Breast epithelium (tissue), 4 donors: ENCODE measurements around the gene UBAP1. TPM values are rescaled to one million over a fixed set of nuclear protein-coding genes. Genes with fewer than 3 reads are reported as not detected.

Source experiments
- DNase-seq, 2 donors: peaks; one replicate each; pipeline ENCODE4 v3.0.0-alpha.2; 2019; ENCODE audit warnings: low spot score in 2 of 2
- H3K27ac ChIP-seq, 2 donors: fragments of 200-600 bp; sonication (generic) in 1 of 2; one replicate each; pipeline ENCODE4 v1.5.1; 2016 to 2019; ENCODE audit warnings: mild to moderate bottlenecking in 1 of 2
- H3K27me3 ChIP-seq, 2 donors: fragments of 200-600 bp; sonication (generic) in 1 of 2; one replicate each; pipeline versions ENCODE4 v1.5.1 to v1.6.0; 2017 to 2019; ENCODE audit warnings: control low read depth in 1 of 2, mild to moderate bottlenecking in 1 of 2
- H3K36me3 ChIP-seq: fragments of 200-600 bp; one replicate; pipeline ENCODE4 v1.5.1; 2019
- H3K4me1 ChIP-seq, 2 donors: fragments of 200-600 bp; sonication (generic); one replicate each; pipeline ENCODE4 v1.5.1; 2016 to 2019; ENCODE audit warnings: control low read depth in 1 of 2
- H3K4me3 ChIP-seq, 3 donors: fragments of 200-600 bp; sonication (generic); 1 replicate in 2 of 3; 2 replicates in 1 of 3; pipeline ENCODE4 v1.5.1; 2016 to 2019; ENCODE audit warnings: mild to moderate bottlenecking in 3 of 3, moderate library complexity in 2 of 3
- H3K9me3 ChIP-seq, 2 donors: fragments of 200-600 bp; sonication (generic) in 1 of 2; one replicate each; pipeline ENCODE4 v1.5.1; 2016 to 2019; ENCODE audit warnings: control low read depth in 1 of 2
- POLR2A ChIP-seq: fragments of 450-650 bp; IDR thresholded peaks from one replicate; pipeline ENCODE4 v1.6.1; 2016; ENCODE audit warnings: antibody characterized with exemption, mild to moderate bottlenecking, moderate library complexity
- POLR2AphosphoS5 ChIP-seq, 3 donors: sonication (generic); formaldehyde crosslinking; IDR thresholded peaks; one replicate each; pipeline ENCODE4 v1.6.1; 2017; ENCODE audit warnings: antibody characterized with exemption in 3 of 3
- intact Hi-C: fragments of 100-400 bp; cut with DNase I; formaldehyde crosslinking; loops from one replicate; pipeline ENCODE4 v1.15.1; 2023; ENCODE audit warnings: low total_unique reads
- total RNA-seq, 3 donors: library from RNA; depleted of rRNA; stranded (reverse); fragments of >200 nt; gene quantifications; one replicate each; pipeline ENCODE4 v1.1.0, GENCODE V29; 2016
- TF ChIP-seq, protein P1 (sequence below), 3 donors: fragments of 450-650 bp; IDR thresholded peaks; one replicate each; pipeline ENCODE4 v1.5.1; 2016 to 2017; ENCODE audit warnings: antibody characterized with exemption in 3 of 3, mild to moderate bottlenecking in 3 of 3, moderate library complexity in 3 of 3

UBAP1 gene
- total RNA-seq, 3 donors from 2014 or later: 49.5 to 56.5 (median 51.4) TPM

DNA sequence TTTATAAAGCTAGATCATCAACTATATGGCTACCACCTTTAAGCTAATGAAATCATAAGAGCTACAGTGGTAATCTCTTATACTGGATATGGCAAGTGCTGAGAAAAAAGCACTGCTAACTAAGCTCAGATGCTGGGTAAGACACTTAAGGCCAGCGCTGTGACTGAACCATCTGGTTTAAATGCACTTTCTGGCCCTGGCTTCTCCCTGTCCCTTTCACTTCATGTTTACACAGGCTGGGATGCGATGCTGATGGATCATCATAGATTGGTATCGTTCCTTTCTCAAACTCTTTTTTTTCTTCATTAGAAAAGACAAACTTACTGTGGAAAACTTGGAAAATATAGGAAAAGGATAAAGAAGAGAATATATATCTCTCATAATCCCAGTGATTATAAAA, 97.9 kb downstream of the UBAP1 start:
- H3K4me1 ChIP-seq: no peaks in the 10 kb centered on the region
- no peak overlapping the region for H3K27ac ChIP-seq
- H3K4me3 ChIP-seq: no peak overlapping the region
- no peaks in the 10 kb centered on the region for H3K36me3 ChIP-seq
- H3K27me3 ChIP-seq: no peaks in the 10 kb centered on the region
- TF ChIP-seq POLR2AphosphoS5 (IDR thresholded peaks at IDR 0.05) (no peak), POLR2A (no peak)
- TF ChIP-seq, protein P1, sequence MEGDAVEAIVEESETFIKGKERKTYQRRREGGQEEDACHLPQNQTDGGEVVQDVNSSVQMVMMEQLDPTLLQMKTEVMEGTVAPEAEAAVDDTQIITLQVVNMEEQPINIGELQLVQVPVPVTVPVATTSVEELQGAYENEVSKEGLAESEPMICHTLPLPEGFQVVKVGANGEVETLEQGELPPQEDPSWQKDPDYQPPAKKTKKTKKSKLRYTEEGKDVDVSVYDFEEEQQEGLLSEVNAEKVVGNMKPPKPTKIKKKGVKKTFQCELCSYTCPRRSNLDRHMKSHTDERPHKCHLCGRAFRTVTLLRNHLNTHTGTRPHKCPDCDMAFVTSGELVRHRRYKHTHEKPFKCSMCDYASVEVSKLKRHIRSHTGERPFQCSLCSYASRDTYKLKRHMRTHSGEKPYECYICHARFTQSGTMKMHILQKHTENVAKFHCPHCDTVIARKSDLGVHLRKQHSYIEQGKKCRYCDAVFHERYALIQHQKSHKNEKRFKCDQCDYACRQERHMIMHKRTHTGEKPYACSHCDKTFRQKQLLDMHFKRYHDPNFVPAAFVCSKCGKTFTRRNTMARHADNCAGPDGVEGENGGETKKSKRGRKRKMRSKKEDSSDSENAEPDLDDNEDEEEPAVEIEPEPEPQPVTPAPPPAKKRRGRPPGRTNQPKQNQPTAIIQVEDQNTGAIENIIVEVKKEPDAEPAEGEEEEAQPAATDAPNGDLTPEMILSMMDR (IDR thresholded peaks at IDR 0.05): no peak
- intact Hi-C loops: no loop called here
- no peak for DNase-seq
- H3K9me3 ChIP-seq: no peaks in the 10 kb centered on the region

DNA sequence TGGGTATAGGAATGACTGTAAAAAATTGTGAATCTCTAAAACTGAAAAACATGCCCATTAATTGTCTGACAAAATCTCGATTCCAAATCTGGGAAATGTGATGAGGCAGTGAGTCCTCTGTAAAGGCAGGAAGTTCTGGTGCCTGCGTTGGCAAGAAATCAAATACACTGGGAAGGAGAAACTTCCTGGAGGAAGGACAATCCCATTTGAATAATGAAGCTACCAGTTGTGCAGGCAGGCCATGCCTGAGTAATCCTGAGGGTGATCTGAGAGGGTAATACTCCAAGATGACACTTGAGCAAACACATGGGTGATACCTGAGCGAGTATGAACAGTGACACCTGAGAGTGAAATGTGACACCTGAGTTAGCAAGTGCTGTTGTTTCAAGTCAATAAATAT, 100.6 kb downstream of the UBAP1 start:
- Histone ChIP-seq H3K27ac (no peak overlapping the region), H3K36me3 (no peaks in the 10 kb centered on the region), H3K9me3 (no peaks in the 10 kb centered on the region), H3K27me3 (no peaks in the 10 kb centered on the region), H3K4me1 (no peaks in the 10 kb centered on the region), H3K4me3 (no peak overlapping the region)
- intact Hi-C loops: no loop called here
- TF ChIP-seq, protein P1 (IDR thresholded peaks at IDR 0.05): no peak
- no peak for TF ChIP-seq POLR2A
- no peak for TF ChIP-seq POLR2AphosphoS5 (IDR thresholded peaks at IDR 0.05)
- DNase-seq: no peak

DNA sequence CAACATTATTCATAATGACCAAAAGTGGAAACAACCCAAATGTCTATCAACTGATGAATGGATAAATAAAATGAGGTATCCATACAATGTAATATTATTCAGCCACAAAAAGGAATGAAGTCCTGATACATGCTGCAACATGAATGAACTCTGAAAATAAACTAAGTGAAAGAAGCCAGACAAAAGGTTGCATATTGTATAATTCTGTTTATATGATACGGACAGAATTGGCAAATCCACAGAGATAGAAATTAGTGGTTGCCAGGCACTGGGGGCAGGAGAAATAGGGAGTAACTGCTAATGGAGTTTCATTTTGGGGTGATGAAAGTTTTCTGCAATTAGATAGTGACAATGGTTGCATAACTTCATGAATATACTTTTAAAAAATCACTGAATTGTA, 103.3 kb downstream of the UBAP1 start:
- intact Hi-C loops: no loop called here
- Histone ChIP-seq H3K36me3 (no peaks in the 10 kb centered on the region), H3K4me1 (no peaks in the 10 kb centered on the region), H3K9me3 (no peaks in the 10 kb centered on the region), H3K27ac (no peak overlapping the region), H3K27me3 (no peaks in the 10 kb centered on the region), H3K4me3 (no peak overlapping the region)
- no peak for TF ChIP-seq POLR2A
- no peak for DNase-seq

DNA sequence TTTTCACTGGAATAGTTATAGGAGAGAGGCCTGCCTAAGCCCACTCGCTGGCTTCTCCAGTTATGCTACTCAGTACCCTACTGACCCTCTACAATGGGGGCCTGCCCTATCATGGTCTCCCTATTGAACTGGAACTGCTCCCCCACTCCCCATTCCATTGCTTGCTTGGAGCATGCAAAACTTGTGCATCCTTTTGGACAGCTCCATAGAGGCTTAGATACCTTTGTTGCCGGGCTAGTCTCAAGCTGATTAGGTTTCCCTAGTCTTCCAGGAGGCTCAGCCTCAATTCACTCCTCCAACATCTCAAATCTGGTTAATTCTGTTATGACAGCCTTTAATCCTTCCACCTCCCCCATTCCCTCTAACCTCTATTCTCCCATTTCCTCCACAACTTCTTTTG, 110.3 kb downstream of the UBAP1 start:
- TF ChIP-seq, protein P1 (IDR thresholded peaks at IDR 0.05): no peak
- TF ChIP-seq POLR2A (no peak), POLR2AphosphoS5 (IDR thresholded peaks at IDR 0.05) (no peak)
- no peak overlapping the region for H3K4me3 ChIP-seq

GRCh38 chr9:34291023-34291422, 112.2 kb downstream of the UBAP1 start:
- no peak for TF ChIP-seq POLR2A
- TF ChIP-seq, protein P1 (IDR thresholded peaks at IDR 0.05): no peak
- TF ChIP-seq POLR2AphosphoS5 (IDR thresholded peaks at IDR 0.05): no peak
- Histone ChIP-seq H3K9me3 (no peaks in the 10 kb centered on the region), H3K36me3 (no peaks in the 10 kb centered on the region), H3K4me3 (no peak overlapping the region), H3K27me3 (no peaks in the 10 kb centered on the region), H3K27ac (no peak overlapping the region), H3K4me1 (no peaks in the 10 kb centered on the region)
- intact Hi-C loops: loop anchor here (2.0 kb wide), 1 partner anchor 42 kb away; no protein-coding TSS in a partner anchor
- no peak for DNase-seq

More for the DNA sequence above, 110.3 kb downstream of the UBAP1 start:
- H3K36me3 ChIP-seq: no peaks in the 10 kb centered on the region
- H3K9me3 ChIP-seq: no peaks in the 10 kb centered on the region
- H3K27me3 ChIP-seq: no peaks in the 10 kb centered on the region
- no peak overlapping the region for H3K27ac ChIP-seq
- intact Hi-C loops: no loop called here
- DNase-seq: no peak
- no peaks in the 10 kb centered on the region for H3K4me1 ChIP-seq

DNA sequence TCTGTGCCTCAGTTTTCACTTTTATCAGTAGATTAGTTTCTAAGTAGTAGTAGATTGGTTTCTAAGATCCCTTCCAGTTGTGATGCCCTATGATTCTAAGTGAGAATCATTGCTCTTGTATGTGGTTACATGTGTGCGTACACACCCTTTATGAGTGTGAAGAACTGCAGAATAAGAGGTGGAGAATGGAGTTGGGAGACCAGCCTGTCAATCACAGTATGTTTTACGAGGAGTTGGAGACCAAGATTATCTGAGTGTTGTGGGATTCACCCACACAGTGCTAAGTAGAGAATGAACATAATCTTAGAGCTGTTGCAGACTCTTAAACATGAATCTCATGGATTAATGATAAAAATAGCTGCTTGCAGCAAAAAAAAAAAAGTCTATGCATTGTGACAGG, 112.6 kb downstream of the UBAP1 start:
- intact Hi-C loops: loop anchor here (2.0 kb wide), 1 partner anchor 41 kb away; no protein-coding TSS in a partner anchor
- Histone ChIP-seq H3K4me1 (no peaks in the 10 kb centered on the region), H3K27ac (no peak overlapping the region), H3K36me3 (no peaks in the 10 kb centered on the region), H3K9me3 (no peaks in the 10 kb centered on the region), H3K4me3 (no peak overlapping the region), H3K27me3 (no peaks in the 10 kb centered on the region)
- TF ChIP-seq, protein P1 (IDR thresholded peaks at IDR 0.05): no peak
- TF ChIP-seq POLR2AphosphoS5 (IDR thresholded peaks at IDR 0.05): no peak
- TF ChIP-seq POLR2A: no peak
- no peak for DNase-seq
